Measurements from ENCODE around the gene RXRG. TPM values are rescaled to one million over a fixed set of nuclear protein-coding genes. Genes with fewer than 3 reads are reported as not detected.

The RXRG gene
- polyA plus RNA-seq, 1 donor from 2014 or later: 0.78 TPM

GRCh38 chr1:165351863-165352441 is 93.0 kb downstream of the RXRG start:
- no peaks in the 10 kb centered on the region for H3K9me3 ChIP-seq (ENCODE audit: low read length)
- no peak overlapping the region for H2AFZ ChIP-seq (ENCODE audit: low read depth, low read length)
- no peak overlapping the region for H3K9ac ChIP-seq (ENCODE audit: low read length)
- no peaks in the 10 kb centered on the region for H3K36me3 ChIP-seq (ENCODE audit: insufficient read depth, low read length)
- H3K9me2 ChIP-seq (ENCODE audit: insufficient read depth, low read length): no peaks in the 10 kb centered on the region
- no peak overlapping the region for H3K4me2 ChIP-seq (ENCODE audit: low read length)
- no peaks in the 10 kb centered on the region for H3K79me2 ChIP-seq (replicated peaks; ENCODE audit: insufficient read depth, low read length)
- H4K20me1 ChIP-seq (ENCODE audit: insufficient read depth): no peaks in the 10 kb centered on the region
- TF ChIP-seq, protein P1, sequence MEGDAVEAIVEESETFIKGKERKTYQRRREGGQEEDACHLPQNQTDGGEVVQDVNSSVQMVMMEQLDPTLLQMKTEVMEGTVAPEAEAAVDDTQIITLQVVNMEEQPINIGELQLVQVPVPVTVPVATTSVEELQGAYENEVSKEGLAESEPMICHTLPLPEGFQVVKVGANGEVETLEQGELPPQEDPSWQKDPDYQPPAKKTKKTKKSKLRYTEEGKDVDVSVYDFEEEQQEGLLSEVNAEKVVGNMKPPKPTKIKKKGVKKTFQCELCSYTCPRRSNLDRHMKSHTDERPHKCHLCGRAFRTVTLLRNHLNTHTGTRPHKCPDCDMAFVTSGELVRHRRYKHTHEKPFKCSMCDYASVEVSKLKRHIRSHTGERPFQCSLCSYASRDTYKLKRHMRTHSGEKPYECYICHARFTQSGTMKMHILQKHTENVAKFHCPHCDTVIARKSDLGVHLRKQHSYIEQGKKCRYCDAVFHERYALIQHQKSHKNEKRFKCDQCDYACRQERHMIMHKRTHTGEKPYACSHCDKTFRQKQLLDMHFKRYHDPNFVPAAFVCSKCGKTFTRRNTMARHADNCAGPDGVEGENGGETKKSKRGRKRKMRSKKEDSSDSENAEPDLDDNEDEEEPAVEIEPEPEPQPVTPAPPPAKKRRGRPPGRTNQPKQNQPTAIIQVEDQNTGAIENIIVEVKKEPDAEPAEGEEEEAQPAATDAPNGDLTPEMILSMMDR (IDR thresholded peaks at IDR 0.05; ENCODE audit: poor library complexity, severe bottlenecking): no peak
- peaks cover 78% of the 10 kb centered on the region for H3K27me3 ChIP-seq (ENCODE audit: insufficient read depth, low read depth, low read length)
- no peaks in the 10 kb centered on the region for H3F3A ChIP-seq (ENCODE audit: insufficient read depth, low read length, poor library complexity, severe bottlenecking)
- peak overlapping the region; percentile 59 for H3K4me3 ChIP-seq (ENCODE audit: low read length)
- H3K27ac ChIP-seq (ENCODE audit: low read length): no peak overlapping the region

Other genes starting within 250 kb of the RXRG start
- 0.47 and 0.52 TPM in 2 replicates for gene LMX1A, start 88.4 kb downstream of the RXRG start, polyA plus RNA-seq
- gene LRRC52, start 98.9 kb upstream of the RXRG start, polyA plus RNA-seq: not detected in 2 replicates
- gene MGST3, start 186.1 kb upstream of the RXRG start, polyA plus RNA-seq: 213 and 219 TPM in 2 replicates